ENCODE results near the gene HLA-DQB1. TPM values are rescaled to one million over a fixed set of nuclear protein-coding genes. Genes with fewer than 3 reads are reported as not detected.
"Not testable (repeated sequence)": the region's sequence is repeated elsewhere in the genome, so short reads cannot be mapped to it uniquely, and the experiment has no call there.

Gene HLA-DQB1
- total RNA-seq = 10 to 100 TPM; 16.0 to 22.7 TPM
- 4.3 TPM for polyA plus RNA-seq

DNA sequence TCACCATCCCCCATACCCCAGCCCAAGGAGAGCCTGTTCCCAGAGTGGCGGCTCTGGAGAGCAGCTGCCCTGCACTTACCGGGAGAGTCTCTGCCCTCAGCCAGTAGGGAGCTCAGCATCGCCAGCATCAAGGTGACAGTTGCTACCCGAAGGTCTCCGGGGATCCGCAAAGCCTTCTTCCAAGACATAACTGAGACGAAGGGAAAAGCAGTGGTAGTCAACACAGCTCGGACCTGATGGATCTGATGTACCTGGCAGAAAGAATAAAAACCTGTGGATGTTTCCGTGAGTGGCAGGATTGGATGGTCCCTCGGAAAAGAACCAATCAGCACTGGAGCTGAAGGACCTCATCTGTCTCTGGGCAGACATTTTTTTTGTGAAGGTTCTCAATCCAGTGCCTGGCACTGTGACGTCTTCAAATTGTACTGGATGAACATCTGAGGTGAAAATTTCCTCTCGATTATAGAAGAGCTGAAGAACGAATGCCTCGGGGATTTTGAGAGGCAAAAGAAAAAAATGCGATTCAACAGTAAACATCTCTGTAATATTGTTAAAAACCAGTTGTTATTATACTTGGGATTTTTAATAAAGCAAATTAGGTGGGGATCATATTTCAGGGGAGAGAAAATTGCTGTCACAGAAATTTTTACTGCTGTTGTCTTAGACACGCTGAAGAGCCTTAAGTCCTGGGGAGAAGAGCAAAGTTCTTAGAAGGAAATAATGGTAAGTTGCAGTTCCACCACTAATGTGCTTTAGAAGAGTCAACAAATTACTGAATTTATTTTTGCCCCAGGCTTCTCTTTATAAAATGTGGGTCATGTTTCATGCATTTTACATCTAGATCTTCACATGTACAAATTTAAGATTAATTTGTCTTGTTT lies at the start of gene HLA-DQB1:
Gene HLA-DQB1 (minus strand): TSS at position 238 of the 881 bp plus-strand sequence. CDS start 50 bp downstream, at position 188.
- ChIA-PET POLR2A (interaction anchor here (0.6 to 0.8 kb wide), 2 partner anchors 20 to 43 kb away, joined by 3 read pairs; no protein-coding TSS in a partner anchor), CTCF (interaction anchor here (0.8 kb wide), 1 partner anchor 172 kb away, joined by 3 read pairs; the partner anchor contains the start of gene TAP2)
- Histone ChIP-seq H3K9me3 (ENCODE audit: low read length) (no peaks in the 10 kb centered on the region), H3K4me3 (ENCODE audit: low read length) (peak within 1 kb of the TSS; percentile 74), H3K36me3 (ENCODE audit: insufficient read depth, low read length) (no peaks in the 10 kb centered on the region), H3K27ac (ENCODE audit: low read depth, low read length) (peak within 1 kb of the TSS; percentile 62), H3K27me3 (ENCODE audit: insufficient read depth, low read length, poor library complexity, severe bottlenecking) (no peaks in the 10 kb centered on the region), H3K4me1 (ENCODE audit: insufficient read depth, low read length) (peaks cover 21% of the 10 kb centered on the region)
- H3K4me3 Mint-ChIP-seq = peak within 1 kb of the TSS; percentile 81 to 96 (median 91)
- peaks cover 29 to 65% (median 65%) of the 10 kb centered on the region in 3 donors for H3K4me1 Mint-ChIP-seq
- H3K36me3 Mint-ChIP-seq = peaks cover 0 to 9% (median 4%) of the 10 kb centered on the region in 3 donors
- H3K9me3 Mint-ChIP-seq = peaks cover 0 to under 1% (median 0%) of the 10 kb centered on the region in 5 donors
- DNase-seq = peak in 3 of 5 donors; percentile 17 to 70 (median 61)
- H3K27me3 Mint-ChIP-seq = peaks cover 0 to 2% of the 10 kb centered on the region in 2 donors
- peak within 1 kb of the TSS; percentile 8 to 99 (median 94) for H3K27ac Mint-ChIP-seq

DNA sequence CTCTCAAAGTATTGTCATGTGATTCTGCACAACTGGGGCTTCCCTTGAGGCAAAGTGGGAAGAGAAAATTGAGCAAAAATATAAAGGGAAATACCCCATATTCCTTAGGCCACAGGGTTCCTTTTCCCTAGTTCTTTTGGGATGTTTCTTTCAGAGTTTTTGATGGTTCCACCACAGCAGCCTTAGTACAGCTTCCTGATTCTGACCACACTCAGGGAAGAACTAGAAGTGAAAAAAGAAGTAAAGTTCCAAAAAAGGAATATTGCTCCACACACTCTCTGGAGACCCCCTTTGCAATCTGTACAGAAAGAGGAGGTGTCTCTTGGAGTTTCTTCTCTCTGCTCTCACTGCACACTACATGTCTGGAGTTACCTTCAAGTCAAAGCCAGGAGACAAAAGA lies 46.8 kb upstream of the HLA-DQB1 start:
- ChIA-PET POLR2A (no interaction called here), CTCF (no interaction called here)
- no peaks in the 10 kb centered on the region for H3K36me3 ChIP-seq (ENCODE audit: insufficient read depth, low read length)
- Mint-ChIP-seq H3K27me3 (peaks cover 4 to 16% of the 10 kb centered on the region in 2 donors), H3K9me3 (no peaks in the 10 kb centered on the region), H3K4me3 (no peak overlapping the region), H3K4me1 (no peaks in the 10 kb centered on the region), H3K27ac (peak overlapping the region in 1 of 8 donors; percentile 11), H3K36me3 (no peaks in the 10 kb centered on the region)
- DNase-seq = no peak
- no peak overlapping the region for H3K4me3 ChIP-seq (ENCODE audit: low read length)
- no peaks in the 10 kb centered on the region for H3K4me1 ChIP-seq (ENCODE audit: insufficient read depth, low read length)
- no peaks in the 10 kb centered on the region for H3K27me3 ChIP-seq (ENCODE audit: insufficient read depth, low read length, poor library complexity, severe bottlenecking)
- no peaks in the 10 kb centered on the region for H3K9me3 ChIP-seq (ENCODE audit: low read length)
- no peak overlapping the region for H3K27ac ChIP-seq (ENCODE audit: low read depth, low read length)

DNA sequence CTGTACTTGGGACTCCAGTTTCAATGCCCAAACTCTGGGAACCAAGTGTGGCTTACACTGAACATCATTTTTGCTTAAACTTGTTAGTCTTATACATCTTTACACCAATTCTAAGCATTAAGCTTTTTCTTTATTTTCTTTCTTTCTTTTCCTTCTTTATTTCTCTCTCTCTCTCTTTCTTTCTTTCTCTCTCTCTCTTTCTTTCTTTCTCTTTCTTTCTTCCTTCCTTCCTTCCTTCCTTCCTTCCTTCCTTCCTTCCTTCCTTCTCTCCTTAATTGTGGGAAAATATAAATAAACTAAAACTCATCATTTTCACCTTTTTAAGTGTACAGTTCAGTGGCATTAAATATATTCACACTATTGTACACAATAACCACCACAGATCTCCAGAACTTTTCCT lies 43.2 kb upstream of the HLA-DQB1 start:
- ChIA-PET CTCF (no interaction called here), POLR2A (no interaction called here)
- no peaks in the 10 kb centered on the region for H3K36me3 Mint-ChIP-seq
- Histone ChIP-seq H3K4me3 (ENCODE audit: low read length) (no peak overlapping the region), H3K27ac (ENCODE audit: low read depth, low read length) (no peak overlapping the region), H3K9me3 (ENCODE audit: low read length) (no peaks in the 10 kb centered on the region), H3K27me3 (ENCODE audit: insufficient read depth, low read length, poor library complexity, severe bottlenecking) (no peaks in the 10 kb centered on the region), H3K4me1 (ENCODE audit: insufficient read depth, low read length) (no peaks in the 10 kb centered on the region), H3K36me3 (ENCODE audit: insufficient read depth, low read length) (no peaks in the 10 kb centered on the region)
- H3K9me3 Mint-ChIP-seq = no peaks in the 10 kb centered on the region
- no peaks in the 10 kb centered on the region for H3K4me1 Mint-ChIP-seq
- DNase-seq = no peak
- H3K27ac Mint-ChIP-seq = no peak overlapping the region
- peaks cover 1 to 2% of the 10 kb centered on the region in 2 donors for H3K27me3 Mint-ChIP-seq
- H3K4me3 Mint-ChIP-seq = no peak overlapping the region

DNA sequence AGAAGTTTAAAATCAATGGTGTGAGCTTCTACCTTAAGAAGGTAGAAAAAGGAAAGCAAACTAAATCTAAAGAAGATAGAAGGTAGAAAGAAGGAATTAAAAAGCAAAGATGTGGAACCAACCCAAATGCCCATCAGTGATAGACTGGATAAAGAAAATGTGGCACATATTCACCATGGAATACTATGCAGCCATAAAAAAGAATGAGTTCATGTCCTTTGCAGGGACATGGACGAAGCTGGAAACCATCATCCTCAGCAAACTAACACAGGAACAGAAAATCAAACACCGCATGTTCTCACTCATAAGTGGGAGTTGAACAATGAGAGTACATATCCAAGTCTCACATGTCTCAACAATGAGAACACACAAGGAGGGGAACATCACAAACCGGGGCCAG lies 38.7 kb upstream of the HLA-DQB1 start:
- H3K9me3 ChIP-seq (ENCODE audit: low read length); H3K4me3 ChIP-seq (ENCODE audit: low read length); H3K27ac Mint-ChIP-seq; H3K4me1 Mint-ChIP-seq; DNase-seq; H3K4me1 ChIP-seq (ENCODE audit: insufficient read depth, low read length); H3K36me3 Mint-ChIP-seq; H3K4me3 Mint-ChIP-seq; CTCF ChIA-PET; H3K27ac ChIP-seq (ENCODE audit: low read depth, low read length); POLR2A ChIA-PET; H3K36me3 ChIP-seq (ENCODE audit: insufficient read depth, low read length); H3K27me3 ChIP-seq (ENCODE audit: insufficient read depth, low read length, poor library complexity, severe bottlenecking); H3K9me3 Mint-ChIP-seq: not testable (repeated sequence)
- H3K27me3 Mint-ChIP-seq = peaks cover 24 to 36% of the 10 kb centered on the region in 2 donors

DNA sequence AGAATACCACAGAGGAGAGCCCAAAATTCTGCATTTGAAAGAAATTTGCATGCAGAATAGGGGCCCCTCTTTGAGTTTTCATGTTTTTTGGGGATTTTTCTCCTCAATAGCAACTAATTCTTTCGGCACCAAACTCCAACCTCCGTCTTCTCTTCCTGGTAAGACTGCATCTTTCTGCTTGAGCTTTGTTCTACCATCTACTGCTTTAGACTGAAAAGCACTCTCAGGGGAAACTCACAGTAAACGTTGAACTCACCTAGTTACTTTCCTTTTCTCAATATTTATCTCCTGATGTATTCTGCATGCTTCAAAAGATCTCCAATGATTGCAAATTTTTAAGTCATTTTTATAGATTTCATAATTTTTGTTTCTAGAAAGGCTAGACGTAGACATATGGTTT lies 36.9 kb upstream of the HLA-DQB1 start:
- Histone ChIP-seq H3K4me1 (ENCODE audit: insufficient read depth, low read length) (no peaks in the 10 kb centered on the region), H3K36me3 (ENCODE audit: insufficient read depth, low read length) (no peaks in the 10 kb centered on the region), H3K4me3 (ENCODE audit: low read length) (no peak overlapping the region), H3K27ac (ENCODE audit: low read depth, low read length) (no peak overlapping the region), H3K9me3 (ENCODE audit: low read length) (no peaks in the 10 kb centered on the region), H3K27me3 (ENCODE audit: insufficient read depth, low read length, poor library complexity, severe bottlenecking) (no peaks in the 10 kb centered on the region)
- Mint-ChIP-seq H3K4me1 (peaks cover 0 to 15% (median 4%) of the 10 kb centered on the region in 3 donors), H3K27me3 (peaks cover 30 to 46% of the 10 kb centered on the region in 2 donors), H3K27ac (no peak overlapping the region), H3K9me3 (no peaks in the 10 kb centered on the region), H3K4me3 (no peak overlapping the region), H3K36me3 (no peaks in the 10 kb centered on the region)
- ChIA-PET POLR2A (interaction anchor here (0.6 kb wide), 1 partner anchor 290 kb away, joined by 3 read pairs; no protein-coding TSS in a partner anchor), CTCF (interaction anchor here (1.1 to 5.0 kb wide), 3 partner anchors 11 to 290 kb away, joined by 3 to 42 read pairs (median 6); no protein-coding TSS in a partner anchor)
- DNase-seq = no peak

DNA sequence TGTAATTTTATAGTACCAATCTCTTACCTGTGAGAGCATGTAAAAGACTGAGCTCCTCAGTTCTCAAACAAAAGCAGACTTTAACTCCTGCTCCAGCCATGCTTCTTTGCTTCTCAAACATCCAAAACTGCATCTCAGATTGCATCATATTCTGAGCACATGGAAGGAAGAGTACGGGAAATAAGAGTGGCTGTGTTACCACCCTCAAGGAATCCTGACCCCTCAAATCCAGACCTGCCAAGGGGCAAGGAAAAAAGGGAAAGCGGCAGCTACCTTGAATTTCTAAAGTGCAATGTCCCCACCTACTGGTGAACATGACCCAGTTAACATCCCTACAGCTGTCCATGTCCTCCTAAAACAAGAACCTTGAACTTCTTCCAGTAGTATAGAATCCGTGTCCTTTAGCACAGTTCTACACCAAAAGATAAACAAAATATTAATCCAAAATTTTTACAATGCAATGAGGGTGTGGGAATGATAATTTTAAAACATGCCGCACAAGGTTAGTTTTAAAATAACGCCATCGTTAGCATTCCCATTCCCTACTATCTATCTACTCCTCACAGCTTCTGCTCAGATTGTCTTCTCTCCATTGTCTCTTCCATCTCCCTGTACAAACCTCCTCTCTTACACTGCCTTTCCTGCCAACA lies 34.1 kb upstream of the HLA-DQB1 start:
- H3K27ac Mint-ChIP-seq = peak overlapping the region in 2 of 8 donors; percentile 2 to 16
- H3K4me1 ChIP-seq (ENCODE audit: insufficient read depth, low read length) = no peaks in the 10 kb centered on the region
- peaks cover 35 to 53% of the 10 kb centered on the region in 2 donors for H3K27me3 Mint-ChIP-seq
- H3K4me1 Mint-ChIP-seq = peaks cover 0 to 23% (median 4%) of the 10 kb centered on the region in 3 donors
- H3K27me3 ChIP-seq (ENCODE audit: insufficient read depth, low read length, poor library complexity, severe bottlenecking) = no peaks in the 10 kb centered on the region
- H3K36me3 ChIP-seq (ENCODE audit: insufficient read depth, low read length) = no peaks in the 10 kb centered on the region
- H3K36me3 Mint-ChIP-seq = no peaks in the 10 kb centered on the region
- no peaks in the 10 kb centered on the region for H3K9me3 Mint-ChIP-seq
- no peaks in the 10 kb centered on the region for H3K9me3 ChIP-seq (ENCODE audit: low read length)
- DNase-seq = peak in 3 of 5 donors; percentile 23 to 53 (median 31)
- H3K4me3 Mint-ChIP-seq = no peak overlapping the region
- H3K4me3 ChIP-seq (ENCODE audit: low read length) = no peak overlapping the region
- CTCF ChIA-PET = interaction anchor here (0.6 to 5.0 kb wide), 17 partner anchors 8 to 403 kb away, joined by 3 to 42 read pairs (median 3); no protein-coding TSS in a partner anchor
- H3K27ac ChIP-seq (ENCODE audit: low read depth, low read length) = no peak overlapping the region
- POLR2A ChIA-PET = no interaction called here

DNA sequence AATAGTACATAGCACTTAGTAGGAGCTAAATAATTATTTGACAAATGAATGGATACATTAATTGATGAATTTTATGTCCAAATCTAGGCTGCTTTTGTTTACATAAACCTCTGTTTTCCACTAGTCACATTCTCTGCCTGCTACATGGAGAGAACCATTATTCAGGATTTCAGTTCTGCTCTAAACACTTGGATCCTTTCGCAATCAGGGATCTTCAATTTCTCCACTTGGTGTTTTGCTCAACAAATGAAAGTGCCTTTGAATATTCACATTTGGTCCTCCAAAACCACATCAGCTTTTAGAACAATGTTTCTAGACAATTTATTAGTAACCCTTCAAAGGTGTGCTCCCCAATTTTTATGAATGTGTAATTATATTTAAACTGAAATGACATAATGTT lies 30.6 kb upstream of the HLA-DQB1 start:
- Histone ChIP-seq H3K27ac (ENCODE audit: low read depth, low read length) (no peak overlapping the region), H3K9me3 (ENCODE audit: low read length) (no peaks in the 10 kb centered on the region), H3K27me3 (ENCODE audit: insufficient read depth, low read length, poor library complexity, severe bottlenecking) (no peaks in the 10 kb centered on the region), H3K4me1 (ENCODE audit: insufficient read depth, low read length) (no peaks in the 10 kb centered on the region), H3K36me3 (ENCODE audit: insufficient read depth, low read length) (no peaks in the 10 kb centered on the region), H3K4me3 (ENCODE audit: low read length) (no peak overlapping the region)
- Mint-ChIP-seq H3K36me3 (no peaks in the 10 kb centered on the region), H3K27me3 (peaks cover 41 to 65% of the 10 kb centered on the region in 2 donors), H3K4me3 (no peak overlapping the region), H3K4me1 (peaks cover under 1 to 25% (median 4%) of the 10 kb centered on the region in 3 donors), H3K27ac (no peak overlapping the region), H3K9me3 (peaks cover 0 to 3% (median 0%) of the 10 kb centered on the region in 5 donors)
- CTCF ChIA-PET = interaction anchor here (1.6 kb wide), 1 partner anchor 282 kb away, joined by 4 read pairs; no protein-coding TSS in a partner anchor
- DNase-seq = no peak
- POLR2A ChIA-PET = no interaction called here
